M059J (cell line): Measurements from ENCODE around the gene CCDC187. TPM values are rescaled to one million over a fixed set of nuclear protein-coding genes. Genes with fewer than 3 reads are reported as not detected.
"Not testable (repeated sequence)": the region's sequence is repeated elsewhere in the genome, so short reads cannot be mapped to it uniquely, and the experiment has no call there.

Experiments
- DNase-seq: peaks from one replicate; pipeline ENCODE4 v3.0.0-alpha.2; 2012; ENCODE audit warnings: low read depth
- total RNA-seq: library from RNA; depleted of rRNA; stranded (reverse); fragments of >200 nt; shearing (Covaris generic); gene quantifications from 2 replicates; pipeline ENCODE4 v1.2.3, GENCODE V29; 2014; rRNA removed

CCDC187 gene
- total RNA-seq: not detected in 2 replicates

- DNase-seq: no peak
Observed at GRCh38 chr9:136303825-136304416, at the start of gene CCDC187. TSS of gene CCDC187 (minus strand) at chr9:136304094. CDS start at chr9:136303830, 264 bp downstream.

GRCh38 chr9:136353088-136353487 lies 49.2 kb upstream of the CCDC187 start:
- no peak for DNase-seq

GRCh38 chr9:136352682-136353081 lies 48.8 kb upstream of the CCDC187 start:
- DNase-seq: no peak

GRCh38 chr9:136351868-136352267 lies 48.0 kb upstream of the CCDC187 start:
- not testable (repeated sequence) for DNase-seq

- DNase-seq: no peak
Observed at GRCh38 chr9:136351252-136351800, 47.4 kb upstream of the CCDC187 start.

GRCh38 chr9:136349546-136349945 lies 45.7 kb upstream of the CCDC187 start:
- no peak for DNase-seq

- DNase-seq: no peak
Observed at GRCh38 chr9:136348691-136349090, 44.8 kb upstream of the CCDC187 start.

- no peak for DNase-seq
Observed at GRCh38 chr9:136347472-136348256, 43.8 kb upstream of the CCDC187 start.

GRCh38 chr9:136346927-136347465 lies 43.1 kb upstream of the CCDC187 start:
- no peak for DNase-seq

- no peak for DNase-seq
Observed at GRCh38 chr9:136346157-136346481, 42.2 kb upstream of the CCDC187 start.

GRCh38 chr9:136345281-136346156 lies 41.6 kb upstream of the CCDC187 start:
- DNase-seq: peak; percentile 25

GRCh38 chr9:136344544-136345280 lies 40.8 kb upstream of the CCDC187 start:
- DNase-seq: no peak

GRCh38 chr9:136343884-136344269 lies 40.0 kb upstream of the CCDC187 start:
- DNase-seq: no peak

GRCh38 chr9:136343121-136343883 lies 39.4 kb upstream of the CCDC187 start:
- DNase-seq: no peak

- DNase-seq: no peak
Observed at GRCh38 chr9:136342181-136343120, 38.6 kb upstream of the CCDC187 start.

GRCh38 chr9:136341769-136342168 lies 37.9 kb upstream of the CCDC187 start:
- DNase-seq: no peak

- no peak for DNase-seq
Observed at GRCh38 chr9:136341042-136341655, 37.3 kb upstream of the CCDC187 start.

GRCh38 chr9:136340356-136341041 lies 36.6 kb upstream of the CCDC187 start:
- DNase-seq: no peak
